Neural crest cell (in vitro differentiated cells): Measurements from ENCODE around the gene HMGCL. TPM values are rescaled to one million over a fixed set of nuclear protein-coding genes. Genes with fewer than 3 reads are reported as not detected.

Experiments used
- DNase-seq: peaks from one replicate; pipeline ENCODE4 v3.0.0; 2021; ENCODE audit warnings: low read depth, mixed read lengths, low spot score
- H3K27ac Mint-ChIP-seq: one replicate; pipeline ENCODE4 v1.8.0; 2021; ENCODE audit warnings: mild to moderate bottlenecking, mixed read lengths; ENCODE audit not compliant: unreplicated experiment
- H3K27me3 Mint-ChIP-seq: 2 replicates; pipeline ENCODE4 v1.8.0; 2021; ENCODE audit warnings: low read depth, mild to moderate bottlenecking, mixed read lengths
- H3K36me3 Mint-ChIP-seq: 2 replicates; pipeline ENCODE4 v1.8.0; 2021; ENCODE audit warnings: low read depth, mild to moderate bottlenecking, mixed read lengths
- H3K4me1 Mint-ChIP-seq: 2 replicates; pipeline ENCODE4 v1.8.0; 2021; ENCODE audit warnings: mixed read lengths
- H3K4me3 Mint-ChIP-seq: one replicate; pipeline ENCODE4 v1.8.0; 2021; ENCODE audit warnings: mild to moderate bottlenecking, mixed read lengths
- H3K9me3 Mint-ChIP-seq: 2 replicates; pipeline ENCODE4 v1.8.0; 2021; ENCODE audit warnings: mixed read lengths
- total RNA-seq: library from RNA; stranded (reverse); gene quantifications from 2 replicates; pipeline ENCODE4 v1.2.1, GENCODE V29; 2021
- TF ChIP-seq, protein P1 (sequence below): fragments of 200-600 bp; sonication (generic); conservative IDR thresholded peaks from 2 replicates; pipeline ENCODE4 v1.5.0; 2021; ENCODE audit warnings: antibody characterized with exemption, mild to moderate bottlenecking

The HMGCL gene
- total RNA-seq, 1 donor from 2014 or later = 17.4 TPM

- Mint-ChIP-seq H3K4me1 (no peaks in the 10 kb centered on the region), H3K4me3 (no peak overlapping the region), H3K9me3 (no peaks in the 10 kb centered on the region), H3K36me3 (peaks cover 15% of the 10 kb centered on the region), H3K27ac (no peak overlapping the region), H3K27me3 (no peaks in the 10 kb centered on the region)
- DNase-seq = no peak
- TF ChIP-seq, protein P1, sequence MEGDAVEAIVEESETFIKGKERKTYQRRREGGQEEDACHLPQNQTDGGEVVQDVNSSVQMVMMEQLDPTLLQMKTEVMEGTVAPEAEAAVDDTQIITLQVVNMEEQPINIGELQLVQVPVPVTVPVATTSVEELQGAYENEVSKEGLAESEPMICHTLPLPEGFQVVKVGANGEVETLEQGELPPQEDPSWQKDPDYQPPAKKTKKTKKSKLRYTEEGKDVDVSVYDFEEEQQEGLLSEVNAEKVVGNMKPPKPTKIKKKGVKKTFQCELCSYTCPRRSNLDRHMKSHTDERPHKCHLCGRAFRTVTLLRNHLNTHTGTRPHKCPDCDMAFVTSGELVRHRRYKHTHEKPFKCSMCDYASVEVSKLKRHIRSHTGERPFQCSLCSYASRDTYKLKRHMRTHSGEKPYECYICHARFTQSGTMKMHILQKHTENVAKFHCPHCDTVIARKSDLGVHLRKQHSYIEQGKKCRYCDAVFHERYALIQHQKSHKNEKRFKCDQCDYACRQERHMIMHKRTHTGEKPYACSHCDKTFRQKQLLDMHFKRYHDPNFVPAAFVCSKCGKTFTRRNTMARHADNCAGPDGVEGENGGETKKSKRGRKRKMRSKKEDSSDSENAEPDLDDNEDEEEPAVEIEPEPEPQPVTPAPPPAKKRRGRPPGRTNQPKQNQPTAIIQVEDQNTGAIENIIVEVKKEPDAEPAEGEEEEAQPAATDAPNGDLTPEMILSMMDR = no peak
Observed at GRCh38 chr1:23759277-23759676, 66.0 kb downstream of the HMGCL start.

DNA sequence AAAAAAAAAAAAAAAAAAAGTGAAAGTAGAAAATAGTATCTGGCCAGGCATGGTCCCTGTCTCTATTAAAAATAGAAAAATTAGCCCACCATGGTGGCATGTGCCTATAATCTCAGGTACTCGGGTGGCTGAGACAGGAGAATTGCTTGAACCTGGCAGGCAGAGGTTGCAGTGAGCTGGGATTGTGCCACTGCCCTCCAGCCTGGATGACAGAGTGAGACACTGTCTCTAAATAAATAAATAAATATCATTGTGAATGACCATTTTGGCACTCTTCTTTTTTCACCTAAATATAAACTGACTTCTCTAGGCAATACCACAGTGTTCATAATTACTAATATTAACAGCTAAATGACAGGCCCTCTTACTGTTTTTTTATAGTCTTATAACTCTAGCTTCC, 67.4 kb downstream of the HMGCL start:
- H3K4me3 Mint-ChIP-seq = no peak overlapping the region
- no peak overlapping the region for H3K27ac Mint-ChIP-seq
- H3K36me3 Mint-ChIP-seq = peaks cover 17% of the 10 kb centered on the region
- no peaks in the 10 kb centered on the region for H3K9me3 Mint-ChIP-seq
- no peaks in the 10 kb centered on the region for H3K4me1 Mint-ChIP-seq
- TF ChIP-seq, protein P1 = no peak
- no peaks in the 10 kb centered on the region for H3K27me3 Mint-ChIP-seq
- DNase-seq = no peak

- Mint-ChIP-seq H3K9me3 (no peaks in the 10 kb centered on the region), H3K27me3 (no peaks in the 10 kb centered on the region), H3K4me1 (no peaks in the 10 kb centered on the region), H3K36me3 (peaks cover 17% of the 10 kb centered on the region), H3K4me3 (no peak overlapping the region), H3K27ac (no peak overlapping the region)
- no peak for DNase-seq
- TF ChIP-seq, protein P1 = no peak
Observed at GRCh38 chr1:23756676-23757075, 68.6 kb downstream of the HMGCL start.

GRCh38 chr1:23752909-23753308, 72.3 kb downstream of the HMGCL start:
- TF ChIP-seq, protein P1 = no peak
- Mint-ChIP-seq H3K36me3 (peaks cover 13% of the 10 kb centered on the region), H3K4me3 (no peak overlapping the region), H3K4me1 (no peaks in the 10 kb centered on the region), H3K9me3 (no peaks in the 10 kb centered on the region), H3K27me3 (no peaks in the 10 kb centered on the region), H3K27ac (no peak overlapping the region)
- no peak for DNase-seq

Other genes starting within 250 kb of the HMGCL start
- 1,184 and 1,252 TPM in 2 replicates for gene RPL11, start 133.6 kb downstream of the HMGCL start, total RNA-seq
- 43.1 and 45.8 TPM in 2 replicates for gene ELOA, start 82.0 kb downstream of the HMGCL start, total RNA-seq
- 54.8 and 57.5 TPM in 2 replicates for gene PITHD1, start 47.0 kb downstream of the HMGCL start, total RNA-seq
- gene LYPLA2, start 34.3 kb downstream of the HMGCL start, total RNA-seq = 88.9 and 89.6 TPM in 2 replicates
- gene GALE, start 24.7 kb downstream of the HMGCL start, total RNA-seq = 47.1 and 47.2 TPM in 2 replicates
- gene FUCA1, start 42.9 kb upstream of the HMGCL start, total RNA-seq = 6.7 and 7.6 TPM in 2 replicates
- gene CNR2, start 87.9 kb upstream of the HMGCL start, total RNA-seq = not detected in 2 replicates
- 178 and 189 TPM in 2 replicates for gene PNRC2, start 134.4 kb upstream of the HMGCL start, total RNA-seq
- 219 and 228 TPM in 2 replicates for gene SRSF10, start 154.9 kb upstream of the HMGCL start, total RNA-seq